Measurements from ENCODE around the gene WNT5A. TPM values are rescaled to one million over a fixed set of nuclear protein-coding genes. Genes with fewer than 3 reads are reported as not detected.

WNT5A gene
- total RNA-seq, 6 experiments from 2014 or later: 0.64 to 3.6 (median 2.4) TPM

GRCh38 chr3:55427739-55428138 is 59.4 kb downstream of the WNT5A start:
- no peak for DNase-seq
- no peaks in the 10 kb centered on the region for H3K9me3 ChIP-seq
- no peaks in the 10 kb centered on the region for H3K27me3 ChIP-seq
- H3K27ac ChIP-seq: no peak overlapping the region
- no peak overlapping the region for H3K4me3 ChIP-seq
- TF ChIP-seq POLR2A (IDR thresholded peaks at IDR 0.05): no peak
- TF ChIP-seq CTCF (IDR thresholded peaks at IDR 0.05): no peak
- ATAC-seq: no peak
- intact Hi-C loops (cut with DNase I): no loop called here
- H3K36me3 ChIP-seq: no peaks in the 10 kb centered on the region
- WGBS (ENCODE audit: insufficient coverage, low coverage, low lambda C conversion rate, missing lambda C conversion rate): 78% methylated on average over 5 of the region's 5 CpGs
- no peaks in the 10 kb centered on the region for H3K4me1 ChIP-seq

- ATAC-seq: no peak
- intact Hi-C loops (cut with DNase I): no loop called here
- Histone ChIP-seq H3K9me3 (no peaks in the 10 kb centered on the region), H3K27me3 (no peaks in the 10 kb centered on the region), H3K36me3 (no peaks in the 10 kb centered on the region), H3K4me3 (no peak overlapping the region), H3K4me1 (no peaks in the 10 kb centered on the region), H3K27ac (no peak overlapping the region)
- no peak for DNase-seq
- WGBS (ENCODE audit: insufficient coverage, low coverage, low lambda C conversion rate, missing lambda C conversion rate): 25% methylated on average over 2 of the region's 4 CpGs
- no peak for TF ChIP-seq CTCF (IDR thresholded peaks at IDR 0.05)
Observed at GRCh38 chr3:55426486-55426885, 60.6 kb downstream of the WNT5A start.

GRCh38 chr3:55423782-55424181 is 63.3 kb downstream of the WNT5A start:
- Histone ChIP-seq H3K9me3 (peaks cover 0 to 3% (median 0%) of the 10 kb centered on the region in 4 donors), H3K27me3 (no peaks in the 10 kb centered on the region), H3K4me1 (no peaks in the 10 kb centered on the region), H3K27ac (no peak overlapping the region), H3K36me3 (no peaks in the 10 kb centered on the region), H3K4me3 (no peak overlapping the region)
- WGBS (ENCODE audit: insufficient coverage, low coverage, low lambda C conversion rate, missing lambda C conversion rate): 56% methylated on average over 5 of the region's 5 CpGs
- ATAC-seq (no peak), DNase-seq (no peak)
- intact Hi-C loops (cut with DNase I): no loop called here
- no peak for TF ChIP-seq POLR2A (IDR thresholded peaks at IDR 0.05)
- no peak for TF ChIP-seq CTCF (IDR thresholded peaks at IDR 0.05)

GRCh38 chr3:55417211-55417610 is 69.9 kb downstream of the WNT5A start:
- Histone ChIP-seq H3K4me1 (no peaks in the 10 kb centered on the region), H3K27ac (no peak overlapping the region), H3K27me3 (no peaks in the 10 kb centered on the region), H3K9me3 (peaks cover 0 to 6% (median 0%) of the 10 kb centered on the region in 4 donors), H3K4me3 (no peak overlapping the region), H3K36me3 (no peaks in the 10 kb centered on the region)
- intact Hi-C loops (cut with DNase I): no loop called here
- ATAC-seq: no peak
- TF ChIP-seq POLR2A (IDR thresholded peaks at IDR 0.05) (no peak), CTCF (IDR thresholded peaks at IDR 0.05) (no peak)
- no peak for DNase-seq
- 64% methylated on average over 1 of the region's 1 CpG for WGBS (ENCODE audit: insufficient coverage, low coverage, low lambda C conversion rate, missing lambda C conversion rate)

GRCh38 chr3:55416331-55416821 is 70.7 kb downstream of the WNT5A start:
- no peaks in the 10 kb centered on the region for H3K27me3 ChIP-seq
- H3K4me1 ChIP-seq: no peaks in the 10 kb centered on the region
- TF ChIP-seq CTCF (IDR thresholded peaks at IDR 0.05): no peak
- H3K36me3 ChIP-seq: no peaks in the 10 kb centered on the region
- H3K4me3 ChIP-seq: no peak overlapping the region
- ATAC-seq (no peak), DNase-seq (no peak)
- WGBS (ENCODE audit: insufficient coverage, low coverage, low lambda C conversion rate, missing lambda C conversion rate): 73% methylated on average over 3 of the region's 3 CpGs
- no peak overlapping the region for H3K27ac ChIP-seq
- intact Hi-C loops (cut with DNase I): no loop called here
- peaks cover 0 to 6% (median 0%) of the 10 kb centered on the region in 4 donors for H3K9me3 ChIP-seq

Measured in right lobe of liver (tissue), 6 donors.